ENCODE results near the gene ALG3.

ALG3 gene

GRCh38 chr3:184241141-184241446, 7.7 kb downstream of the ALG3 start:
- TF ChIP-seq CTCF (IDR thresholded peaks at IDR 0.05), result no peak

DNA sequence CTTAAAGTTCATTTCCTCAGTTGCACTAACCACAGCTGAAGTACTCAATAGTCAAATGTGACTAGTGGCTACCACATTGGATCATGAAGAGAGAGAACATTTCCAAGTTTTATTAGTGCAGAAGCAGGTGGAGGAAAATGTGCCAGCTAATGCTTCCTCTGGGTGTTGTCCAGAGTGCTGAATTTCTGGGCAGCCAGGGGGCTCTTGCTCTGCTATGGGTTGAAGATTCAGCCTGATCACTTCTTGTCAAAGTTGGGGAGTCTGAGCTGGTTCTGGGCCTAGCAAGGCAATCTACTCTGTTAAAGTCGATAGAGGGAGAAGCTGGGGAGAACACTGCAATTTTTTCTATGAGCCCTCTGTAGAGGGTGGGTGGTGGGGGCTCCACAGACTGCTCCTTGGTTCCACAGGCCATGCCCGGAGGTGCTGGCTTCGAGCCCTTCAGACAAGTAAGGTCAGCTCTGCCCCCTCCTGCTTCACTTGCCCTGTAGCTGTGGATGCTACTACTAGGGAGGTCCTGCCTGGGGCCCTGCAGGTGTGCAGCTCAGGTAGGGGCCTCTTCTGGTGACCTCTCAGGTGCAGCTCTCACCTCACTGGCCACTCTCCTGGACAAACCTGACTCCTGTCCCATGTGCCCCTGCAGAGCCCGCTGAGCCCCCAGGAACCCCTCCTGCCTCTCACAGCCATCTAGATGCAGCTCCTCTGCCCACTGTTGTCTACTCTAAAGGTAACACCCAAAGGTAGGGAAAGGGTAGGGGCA, 8.2 kb downstream of the ALG3 start:
- no peak for TF ChIP-seq CTCF (IDR thresholded peaks at IDR 0.05)

DNA sequence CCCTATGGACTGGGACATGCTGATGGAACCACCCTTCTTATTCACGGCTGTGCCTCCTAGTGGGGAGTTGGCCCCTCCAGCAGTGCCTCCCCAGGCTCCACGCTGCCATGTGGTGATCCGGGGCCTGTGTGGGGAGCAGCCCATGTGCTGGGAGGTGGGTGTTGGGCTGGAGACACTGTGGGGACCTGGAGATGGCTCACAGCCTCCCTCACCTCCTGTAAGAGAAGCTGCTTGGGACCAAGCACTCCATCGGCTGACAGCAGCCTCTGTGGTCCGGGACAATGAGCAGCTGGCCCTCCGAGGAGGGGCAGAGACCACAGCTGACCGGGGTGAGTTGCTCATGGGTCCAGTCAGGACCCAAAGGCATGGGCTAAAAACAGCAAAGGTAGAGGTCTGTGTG, 9.1 kb downstream of the ALG3 start:
- no peak for TF ChIP-seq CTCF (IDR thresholded peaks at IDR 0.05)

GRCh38 chr3:184239221-184239620, 9.5 kb downstream of the ALG3 start:
- no peak for TF ChIP-seq CTCF (IDR thresholded peaks at IDR 0.05)

- TF ChIP-seq CTCF (IDR thresholded peaks at IDR 0.05), result no peak
Measured at GRCh38 chr3:184238246-184238818, 10.4 kb downstream of the ALG3 start.

- no peak for TF ChIP-seq CTCF (IDR thresholded peaks at IDR 0.05)
Measured at GRCh38 chr3:184237807-184238206, 11.0 kb downstream of the ALG3 start.

- no peak for TF ChIP-seq CTCF (IDR thresholded peaks at IDR 0.05)
Measured at GRCh38 chr3:184237211-184237610, 11.6 kb downstream of the ALG3 start.

- TF ChIP-seq CTCF (IDR thresholded peaks at IDR 0.05), result no peak
Measured at GRCh38 chr3:184236636-184237035, 12.1 kb downstream of the ALG3 start.
